Measurements from ENCODE around the gene MRPL17. TPM values are rescaled to one million over a fixed set of nuclear protein-coding genes. Genes with fewer than 3 reads are reported as not detected.

The MRPL17 gene
- total and polyA plus RNA-seq, 10 of the 15 experiments (the other 5 are each of a cell fraction or from before 2014, with no cell fraction given): 60.3 to 171 (median 94.8) TPM

- no peak for TF ChIP-seq EZH2 (IDR thresholded peaks at IDR 0.05; ENCODE audit: borderline replicate concordance, control insufficient read depth, low read depth, low read length)
- TF ChIP-seq YBX1 (IDR thresholded peaks at IDR 0.05): no peak
- TF ChIP-seq NR2C1 (IDR thresholded peaks at IDR 0.05): no peak
- TF ChIP-seq CHD2 (IDR thresholded peaks at IDR 0.05; ENCODE audit: borderline replicate concordance, low read depth, low read length): no peak
- TF ChIP-seq TCF7 (IDR thresholded peaks at IDR 0.05; ENCODE audit: borderline replicate concordance): no peak
- TF ChIP-seq HSF1 (IDR thresholded peaks at IDR 0.05; ENCODE audit: low read depth, low read length): no peak
- TF ChIP-seq IRF4 (IDR thresholded peaks at IDR 0.05; ENCODE audit: low read depth, low read length): peak; percentile 88
- no peak; a peak in 1 of 4 replicates for TF ChIP-seq ETV6 (conservative IDR thresholded peaks at IDR 0.05 in 1 of 2, IDR thresholded peaks at IDR 0.05 in 1 of 2; ENCODE audit: borderline replicate concordance in 1 of 2, low read depth in 1 of 2)
- peak; percentile 51; the same call in 1 of the 2 replicates for TF ChIP-seq MLLT1 (IDR thresholded peaks at IDR 0.05)
- TF ChIP-seq RUNX3 (IDR thresholded peaks at IDR 0.05; ENCODE audit: low read length): peak; percentile 40; the same call in 1 of the 2 replicates
- TF ChIP-seq ZNF24 (IDR thresholded peaks at IDR 0.05): no peak
- TF ChIP-seq E2F4 (IDR thresholded peaks at IDR 0.05; ENCODE audit: low read depth, low read length): no peak
- TF ChIP-seq CUX1 (IDR thresholded peaks at IDR 0.05; ENCODE audit: insufficient replicate concordance, low read depth, low read length): no peak
- no peak for TF ChIP-seq GABPA (IDR thresholded peaks at IDR 0.05; ENCODE audit: low read depth)
- TF ChIP-seq CREM (IDR thresholded peaks at IDR 0.05; ENCODE audit: low read depth): no peak
- no peak for TF ChIP-seq WRNIP1 (IDR thresholded peaks at IDR 0.05; ENCODE audit: borderline replicate concordance, low read depth, low read length)
- TF ChIP-seq ZNF274 (IDR thresholded peaks at IDR 0.05; ENCODE audit: insufficient read depth, insufficient read length): no peak
These were observed 36.0 kb downstream of the MRPL17 start (continued) for GRCh38 chr11:6646918-6647679.

Data from GM12878 (cell line).